K562 (cell line): ENCODE data around the gene TGM1. TPM values are rescaled to one million over a fixed set of nuclear protein-coding genes. Genes with fewer than 3 reads are reported as not detected.

Experiments used
- ATAC-seq: fragments of 200-7000 bp; cut with Tn5 transposase; 3 replicates; pipeline ENCODE4 v1.9.1; 2020; ENCODE audit warnings: moderate library complexity
- BruUV-seq: library from RNA; stranded (reverse); fragments of 400-500 nt; replicated peaks from 2 replicates; lab custom pipeline; 2021; lab: Mats Ljungman, UMichigan
- CTCF ChIA-PET: fragments of 300-600 bp; formaldehyde crosslinking; extraction: SDS; loops from one replicate; lab custom pipeline; 2021; ENCODE audit warnings: low intra/inter-chr PET ratio; lab: Yijun Ruan, JAX
- POLR2A ChIA-PET: fragments of 300-600, 350-650 bp; sonication (Branson Sonifier 250); formaldehyde crosslinking; extraction: SDS; loops from one replicate; lab custom pipeline; 2021; ENCODE audit warnings: antibody characterized with exemption, inconsistent platforms; lab: Yijun Ruan, JAX
- DNase-seq, 4 experiments: peaks; one replicate each; pipeline versions ENCODE4 v3.0.0 to v3.0.0-alpha.2; 2011 to 2018; ENCODE audit warnings: low spot score in 3 of 4, mixed read lengths in 3 of 4; ENCODE audit errors: extremely low read depth in 1 of 4
- FAIRE-seq: peaks from 2 replicates; lab custom pipeline; 2011; peaks lifted over from hg19 to GRCh38; lab: Jason Lieb, UNC
- H2AFZ ChIP-seq: 2 replicates; pipeline ENCODE4 v1.6.0; 2011; ENCODE audit warnings: low read depth, low read length, control low read depth, inconsistent platforms
- H3K27ac ChIP-seq: fragments of 200-600 bp; 3 replicates; pipeline ENCODE4 v1.8.0; 2011; ENCODE audit warnings: low read depth, mild to moderate bottlenecking, control low read depth, inconsistent platforms, low read length, moderate library complexity, mixed read lengths; ENCODE audit errors: extremely low read depth
- H3K27me3 ChIP-seq, 2 experiments: fragments of 300-600 bp in 1 of 2; 2 replicates in 1 of 2; 3 replicates in 1 of 2; pipeline versions ENCODE4 v1.6.0 to v1.8.0; 2011; ENCODE audit warnings: inconsistent platforms in 2 of 2, low read length in 2 of 2, mild to moderate bottlenecking in 1 of 2, mixed read lengths in 1 of 2, moderate library complexity in 1 of 2; ENCODE audit not compliant: control insufficient read depth in 2 of 2, insufficient read depth in 2 of 2
- H3K36me3 ChIP-seq: fragments of 300-600 bp; 3 replicates; pipeline ENCODE4 v1.8.0; 2011; ENCODE audit warnings: mild to moderate bottlenecking, low read length, inconsistent platforms; ENCODE audit not compliant: control insufficient read depth, insufficient read depth
- H3K4me1 ChIP-seq, 2 experiments: fragments of 200-600 bp in 1 of 2; replicated peaks in 1 of 2; 2 replicates in 1 of 2; 3 replicates in 1 of 2; pipeline versions ENCODE4 v1.5.1 to v1.8.0; 2011; ENCODE audit warnings: inconsistent platforms in 2 of 2, low read length in 2 of 2, mild to moderate bottlenecking in 1 of 2, mixed read lengths in 1 of 2, moderate library complexity in 1 of 2; ENCODE audit not compliant: control insufficient read depth in 2 of 2, insufficient read depth in 2 of 2
- H3K4me2 ChIP-seq: 2 replicates; pipeline ENCODE4 v1.6.1; 2011; ENCODE audit warnings: low read length, control low read depth, inconsistent platforms, mixed read lengths; ENCODE audit not compliant: insufficient read depth
- H3K4me3 ChIP-seq: fragments of 200-600 bp; sonication (generic), shearing (Covaris generic); 2 replicates; pipeline ENCODE4 v1.5.1; 2016; ENCODE audit warnings: control low read depth, inconsistent platforms
- H3K79me2 ChIP-seq: fragments of 200-600 bp; 3 replicates; pipeline ENCODE4 v1.8.0; 2011; ENCODE audit warnings: low read length, inconsistent platforms; ENCODE audit not compliant: control insufficient read depth, insufficient read depth
- H3K9ac ChIP-seq, 2 experiments: 2 replicates each; pipeline versions ENCODE4 v1.6.0 to v1.6.1; 2011; ENCODE audit warnings: low read depth in 2 of 2, low read length in 2 of 2, control low read depth in 1 of 2, inconsistent platforms in 1 of 2, mild to moderate bottlenecking in 1 of 2, mixed read lengths in 1 of 2; ENCODE audit not compliant: insufficient read depth in 1 of 2
- H3K9me1 ChIP-seq: one replicate; pipeline ENCODE4 v1.6.0; 2011; ENCODE audit warnings: inconsistent platforms, mild to moderate bottlenecking, low read length, moderate library complexity; ENCODE audit not compliant: control insufficient read depth, insufficient read depth
- H3K9me3 ChIP-seq: replicated peaks from 2 replicates; pipeline ENCODE4 v1.5.1; 2011; ENCODE audit warnings: low read depth, low read length, inconsistent platforms; ENCODE audit not compliant: control insufficient read depth, insufficient read depth
- H4K20me1 ChIP-seq: replicated peaks from 2 replicates; pipeline ENCODE4 v1.6.1; 2011; ENCODE audit warnings: low read length, inconsistent platforms, mixed read lengths; ENCODE audit not compliant: control insufficient read depth, insufficient read depth
- ARID1B ChIP-seq: fragments of 450-650 bp; IDR thresholded peaks from 2 replicates; pipeline ENCODE4 v1.6.1; 2016; ENCODE audit warnings: antibody characterized with exemption, mild to moderate bottlenecking, inconsistent platforms
- BRCA1 ChIP-seq, 2 experiments: fragments of 450-650 bp in 1 of 2; sonication (generic) in 1 of 2; formaldehyde crosslinking in 1 of 2; IDR thresholded peaks; 2 replicates each; pipeline versions ENCODE4 v1.5.0 to v1.6.1; 2017 to 2020; ENCODE audit warnings: mild to moderate bottlenecking in 1 of 2, missing genetic modification reagents in 1 of 2
- E2F1 ChIP-seq: sonication (generic); formaldehyde crosslinking; IDR thresholded peaks from 2 replicates; pipeline ENCODE4 v1.8.1; 2023; ENCODE audit warnings: mild to moderate bottlenecking, missing genetic modification reagents, moderate library complexity
- MED1 ChIP-seq: sonication (generic); formaldehyde crosslinking; IDR thresholded peaks from 2 replicates; pipeline ENCODE4 v1.8.1; 2023; ENCODE audit warnings: missing genetic modification reagents, borderline replicate concordance
- OTX1 ChIP-seq: fragments of 450-650 bp; formaldehyde crosslinking; IDR thresholded peaks from 2 replicates; pipeline ENCODE4 v1.4.0; 2022; ENCODE audit warnings: mild to moderate bottlenecking
- WGBS: fragments of 100-300 bp; shearing (Covaris generic); methylation state at CpG from one replicate; pipeline ENCODE4 v1.1.6; 2016; ENCODE audit warnings: low coverage, mixed read lengths; ENCODE audit not compliant: insufficient coverage; ENCODE audit errors: missing lambda C conversion rate; 5-methylcytosine and 5-hydroxymethylcytosine counted together
- in situ Hi-C: fragments of 300-500 bp; cut with MboI; formaldehyde crosslinking; loops from 4 replicates; pipeline ENCODE4 v1.15.0; 2018; ENCODE audit warnings: inconsistent platforms, mixed read lengths
- intact Hi-C: fragments of 100-400 bp; cut with micrococcal nuclease; formaldehyde crosslinking; loops from 2 replicates; pipeline ENCODE4 v1.14.2; 2022
- polyA plus RNA-seq, 8 experiments: library from polyadenylated mRNA; depleted of rRNA in 4 of 8; stranded (reverse) in 5 of 8; unstranded in 3 of 8; fragments of >200 nt; fragmentation: Nextera tagmentation in 2 of 8; fragmentation: Illumina TruSeq in 1 of 8; extraction: Ambion mirVana in 2 of 8; extraction: Trizol in 1 of 8; gene quantifications; 2 replicates each; pipeline versions ENCODE4 v1.2.1 to v1.2.3, GENCODE V29; 2011 to 2014; ENCODE audit warnings: inconsistent platforms in 1 of 8, missing spikeins in 1 of 8
- total RNA-seq, 7 experiments: library from RNA; depleted of rRNA in 6 of 7; stranded (reverse); fragments of >200 nt in 6 of 7; fragmentation: Illumina TruSeq in 2 of 7; extraction: Trizol in 2 of 7; gene quantifications; 2 replicates each; pipeline versions ENCODE4 v1.2.1 to v1.2.3, GENCODE V29; 2011 to 2021; ENCODE audit warnings: low replicate concordance in 1 of 7
- TF ChIP-seq, protein P1 (sequence below), 2 experiments: IDR thresholded peaks in 1 of 2; conservative IDR thresholded peaks in 1 of 2; 2 replicates each; pipeline ENCODE4 v1.6.1; 2016; ENCODE audit warnings: low read depth in 2 of 2, mild to moderate bottlenecking in 1 of 2, missing compliant biosample characterization in 1 of 2, missing genetic modification characterization in 1 of 2, moderate library complexity in 1 of 2
- TF ChIP-seq, protein P2 (sequence below): sonication (generic); formaldehyde crosslinking; IDR thresholded peaks from 2 replicates; pipeline ENCODE4 v1.8.1; 2023; ENCODE audit warnings: mild to moderate bottlenecking, missing genetic modification reagents

Gene TGM1
- total and polyA plus RNA-seq, 9 of the 15 experiments (the other 6 are each of a cell fraction or from before 2014, with no cell fraction given) = 0.13 to 4.4 (median 0.88) TPM

GRCh38 chr14:24259282-24260025 is 3.5 kb downstream of the TGM1 start:
- H3K79me2 ChIP-seq = no peaks in the 10 kb centered on the region
- TF ChIP-seq OTX1 (CRISPR knock-in tag) (no peak), MED1 (CRISPR knock-in tag) (no peak), ARID1B (no peak), BRCA1 (IDR thresholded peaks at IDR 0.05) (no peak), BRCA1 (CRISPR knock-in tag; IDR thresholded peaks at IDR 0.05) (no peak), E2F1 (no peak)
- TF ChIP-seq, protein P1, sequence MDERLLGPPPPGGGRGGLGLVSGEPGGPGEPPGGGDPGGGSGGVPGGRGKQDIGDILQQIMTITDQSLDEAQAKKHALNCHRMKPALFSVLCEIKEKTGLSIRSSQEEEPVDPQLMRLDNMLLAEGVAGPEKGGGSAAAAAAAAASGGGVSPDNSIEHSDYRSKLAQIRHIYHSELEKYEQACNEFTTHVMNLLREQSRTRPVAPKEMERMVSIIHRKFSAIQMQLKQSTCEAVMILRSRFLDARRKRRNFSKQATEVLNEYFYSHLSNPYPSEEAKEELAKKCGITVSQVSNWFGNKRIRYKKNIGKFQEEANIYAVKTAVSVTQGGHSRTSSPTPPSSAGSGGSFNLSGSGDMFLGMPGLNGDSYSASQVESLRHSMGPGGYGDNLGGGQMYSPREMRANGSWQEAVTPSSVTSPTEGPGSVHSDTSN (CRISPR knock-in tag; IDR thresholded peaks at IDR 0.05; ENCODE audit: low read depth) = no peak
- TF ChIP-seq, protein P1 (tag; conservative IDR thresholded peaks at IDR 0.05; ENCODE audit: low read depth) = no peak
- TF ChIP-seq, protein P2, sequence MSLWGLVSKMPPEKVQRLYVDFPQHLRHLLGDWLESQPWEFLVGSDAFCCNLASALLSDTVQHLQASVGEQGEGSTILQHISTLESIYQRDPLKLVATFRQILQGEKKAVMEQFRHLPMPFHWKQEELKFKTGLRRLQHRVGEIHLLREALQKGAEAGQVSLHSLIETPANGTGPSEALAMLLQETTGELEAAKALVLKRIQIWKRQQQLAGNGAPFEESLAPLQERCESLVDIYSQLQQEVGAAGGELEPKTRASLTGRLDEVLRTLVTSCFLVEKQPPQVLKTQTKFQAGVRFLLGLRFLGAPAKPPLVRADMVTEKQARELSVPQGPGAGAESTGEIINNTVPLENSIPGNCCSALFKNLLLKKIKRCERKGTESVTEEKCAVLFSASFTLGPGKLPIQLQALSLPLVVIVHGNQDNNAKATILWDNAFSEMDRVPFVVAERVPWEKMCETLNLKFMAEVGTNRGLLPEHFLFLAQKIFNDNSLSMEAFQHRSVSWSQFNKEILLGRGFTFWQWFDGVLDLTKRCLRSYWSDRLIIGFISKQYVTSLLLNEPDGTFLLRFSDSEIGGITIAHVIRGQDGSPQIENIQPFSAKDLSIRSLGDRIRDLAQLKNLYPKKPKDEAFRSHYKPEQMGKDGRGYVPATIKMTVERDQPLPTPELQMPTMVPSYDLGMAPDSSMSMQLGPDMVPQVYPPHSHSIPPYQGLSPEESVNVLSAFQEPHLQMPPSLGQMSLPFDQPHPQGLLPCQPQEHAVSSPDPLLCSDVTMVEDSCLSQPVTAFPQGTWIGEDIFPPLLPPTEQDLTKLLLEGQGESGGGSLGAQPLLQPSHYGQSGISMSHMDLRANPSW = no peak
- ATAC-seq (no peak), FAIRE-seq (no peak), DNase-seq (peak in 1 of 4 experiments; percentile 14)
- 89% methylated on average over 9 of the region's 16 CpGs for WGBS
- in situ Hi-C loops (no loop called here), intact Hi-C loops (no loop called here)
- H3K27me3 ChIP-seq = no peaks in the 10 kb centered on the region
- H3K9me3 ChIP-seq = no peaks in the 10 kb centered on the region
- no peaks in the 10 kb centered on the region for H4K20me1 ChIP-seq
- H3K27ac ChIP-seq = no peak overlapping the region
- H3K36me3 ChIP-seq = no peaks in the 10 kb centered on the region; the same call in 1 of the 3 replicates
- no peak overlapping the region for H2AFZ ChIP-seq
- no TSS peak for BruUV-seq
- H3K4me2 ChIP-seq = no peak overlapping the region
- ChIA-PET CTCF (no interaction called here), POLR2A (interaction anchor here (0.6 kb wide), 1 partner anchor 12 kb away, joined by 3 read pairs; the partner anchor contains the start of gene RABGGTA)
- H3K4me1 ChIP-seq = peaks cover 22 to 75% of the 10 kb centered on the region in 2 experiments; a peak in 4 of 5 replicates
- no peaks in the 10 kb centered on the region for H3K9me1 ChIP-seq
- H3K9ac ChIP-seq = no peak overlapping the region; a peak in 1 of 4 replicates
- H3K4me3 ChIP-seq = no peak overlapping the region
